GM12878 (cell line): ENCODE measurements around the gene HAS3. TPM values are rescaled to one million over a fixed set of nuclear protein-coding genes. Genes with fewer than 3 reads are reported as not detected.

ENCODE experiments used
- ATAC-seq: fragments of 200-7000 bp; cut with Tn5 transposase; 3 replicates; pipeline ENCODE4 v1.9.1; 2020; ENCODE audit warnings: mild to moderate bottlenecking, moderate library complexity
- BruUV-seq: library from RNA; stranded (reverse); fragments of 400-500 nt; replicated peaks from 2 replicates; lab custom pipeline; 2021; lab: Mats Ljungman, UMichigan
- CTCF ChIA-PET: fragments of 300-600 bp; sonication (Branson Sonifier 250); formaldehyde crosslinking; extraction: SDS; loops from one replicate; lab custom pipeline; 2021; ENCODE audit warnings: inconsistent platforms; lab: Yijun Ruan, JAX
- POLR2A ChIA-PET: fragments of 350-600 bp; formaldehyde crosslinking; extraction: SDS; loops from one replicate; lab custom pipeline; 2021; ENCODE audit warnings: inconsistent platforms; lab: Charles Lee
- RAD21 ChIA-PET: fragments of 300-600 bp; sonication (Branson Sonifier 250); formaldehyde crosslinking; loops from one replicate; lab custom pipeline; 2023; ENCODE audit warnings: antibody characterized with exemption; ENCODE audit not compliant: unreplicated experiment; lab: Charles Lee
- SMC1A ChIA-PET: fragments of 300-600 bp; sonication (Branson Sonifier 250); formaldehyde crosslinking; loops from one replicate; lab custom pipeline; 2023; ENCODE audit not compliant: unreplicated experiment, uncharacterized antibody; lab: Charles Lee
- DNase-seq: peaks from one replicate; pipeline ENCODE4 v3.0.0-alpha.2; 2011; ENCODE audit warnings: low read depth, low spot score
- FAIRE-seq: peaks from 3 replicates; lab custom pipeline; 2011; peaks lifted over from hg19 to GRCh38; lab: Jason Lieb, UNC
- H2AFZ ChIP-seq: 2 replicates; pipeline ENCODE4 v1.6.0; 2011; ENCODE audit warnings: low read depth, low read length, control low read depth; ENCODE audit not compliant: control insufficient read depth
- H3K27ac ChIP-seq: 2 replicates; pipeline ENCODE4 v1.5.1; 2011; ENCODE audit warnings: control low read depth; ENCODE audit not compliant: control insufficient read depth, insufficient read depth
- H3K27me3 ChIP-seq, 2 experiments: replicated peaks in 1 of 2; 2 replicates each; pipeline versions ENCODE4 v1.6.0 to v1.6.1; 2011; ENCODE audit warnings: low read length in 1 of 2; ENCODE audit not compliant: control insufficient read depth in 2 of 2, insufficient read depth in 2 of 2
- H3K36me3 ChIP-seq, 2 experiments: 2 replicates each; pipeline ENCODE4 v1.5.1; 2011; ENCODE audit warnings: low read length in 1 of 2; ENCODE audit not compliant: control insufficient read depth in 2 of 2, insufficient read depth in 2 of 2
- H3K4me1 ChIP-seq: 2 replicates; pipeline ENCODE4 v1.6.1; 2011; ENCODE audit warnings: mild to moderate bottlenecking, low read length, moderate library complexity, mixed read lengths; ENCODE audit not compliant: control insufficient read depth, insufficient read depth
- H3K4me2 ChIP-seq: 2 replicates; pipeline ENCODE4 v1.6.0; 2011; ENCODE audit warnings: control low read depth; ENCODE audit not compliant: control insufficient read depth, insufficient read depth
- H3K4me3 ChIP-seq: fragments of 200-600 bp; sonication (generic); 2 replicates; pipeline ENCODE4 v1.5.1; 2016
- H3K79me2 ChIP-seq: 2 replicates; pipeline ENCODE4 v1.6.0; 2011; ENCODE audit warnings: low read length; ENCODE audit not compliant: control insufficient read depth, insufficient read depth
- H3K9ac ChIP-seq: 2 replicates; pipeline ENCODE4 v1.8.0; 2011; ENCODE audit warnings: low read length, control low read depth, mixed read lengths; ENCODE audit not compliant: control insufficient read depth, insufficient read depth
- H3K9me3 ChIP-seq: replicated peaks from 3 replicates; pipeline ENCODE4 v1.5.1; 2011; ENCODE audit warnings: mild to moderate bottlenecking, low read length; ENCODE audit not compliant: control insufficient read depth, insufficient read depth
- H4K20me1 ChIP-seq: 2 replicates; pipeline ENCODE4 v1.6.0; 2011; ENCODE audit not compliant: control insufficient read depth, insufficient read depth
- ATF7 ChIP-seq: fragments of 450-650 bp; IDR thresholded peaks from 2 replicates; pipeline ENCODE4 v1.6.1; 2016; ENCODE audit warnings: low read depth, mild to moderate bottlenecking
- CHD1 ChIP-seq: IDR thresholded peaks from 2 replicates; pipeline ENCODE4 v1.6.1; 2012; ENCODE audit warnings: low read depth, low read length, improper control_type of control experiment
- CHD4 ChIP-seq: fragments of 200-600 bp; sonication (generic); IDR thresholded peaks from 2 replicates; pipeline ENCODE4 v1.6.1; 2016; ENCODE audit warnings: mild to moderate bottlenecking
- EGR1 ChIP-seq, 2 experiments: IDR thresholded peaks; 1 replicate in 1 of 2; 2 replicates in 1 of 2; pipeline ENCODE4 v1.6.1; 2011 to 2012; ENCODE audit warnings: low read depth in 2 of 2, low read length in 2 of 2, borderline replicate concordance in 1 of 2, mild to moderate bottlenecking in 1 of 2, moderate library complexity in 1 of 2
- EP300 ChIP-seq, 2 experiments: fragments of 150-350 bp in 1 of 2; IDR thresholded peaks; 2 replicates each; pipeline ENCODE4 v1.6.1; 2011 to 2012; ENCODE audit warnings: low read depth in 2 of 2, low read length in 2 of 2, borderline replicate concordance in 1 of 2, improper control_type of control experiment in 1 of 2, inconsistent platforms in 1 of 2; ENCODE audit not compliant: control insufficient read depth in 1 of 2
- KAT2A ChIP-seq: conservative IDR thresholded peaks from 2 replicates; pipeline ENCODE4 v1.6.1; 2011; ENCODE audit warnings: low read depth, low read length; ENCODE audit not compliant: control insufficient read depth
- MXI1 ChIP-seq: fragments of 150-350 bp; IDR thresholded peaks from 2 replicates; pipeline ENCODE4 v1.6.1; 2011; ENCODE audit warnings: low read depth, mild to moderate bottlenecking, inconsistent platforms, low read length, improper control_type of control experiment
- NBN ChIP-seq: fragments of 450-650 bp; IDR thresholded peaks from 2 replicates; pipeline ENCODE4 v1.6.1; 2016
- RB1 ChIP-seq: fragments of 450-650 bp; formaldehyde crosslinking; IDR thresholded peaks from 2 replicates; pipeline ENCODE4 v1.6.1; 2017; ENCODE audit warnings: mild to moderate bottlenecking, borderline replicate concordance
- RCOR1 ChIP-seq: conservative IDR thresholded peaks from 2 replicates; pipeline ENCODE4 v1.6.1; 2012; ENCODE audit warnings: low read depth, low read length, improper control_type of control experiment
- SIX5 ChIP-seq: IDR thresholded peaks from 2 replicates; pipeline ENCODE4 v1.6.1; 2011; ENCODE audit warnings: mild to moderate bottlenecking, low read depth, low read length, moderate library complexity; ENCODE audit not compliant: severe bottlenecking
- SUPT20H ChIP-seq: IDR thresholded peaks from 2 replicates; pipeline ENCODE4 v1.6.1; 2011; ENCODE audit warnings: low read depth, mild to moderate bottlenecking, low read length, moderate library complexity, borderline replicate concordance; ENCODE audit not compliant: control insufficient read depth
- WGBS: methylation state at CpG from one replicate; pipeline ENCODE4 v1.1.6; 2016; ENCODE audit warnings: low lambda C conversion rate; ENCODE audit not compliant: insufficient replicate concordance, insufficient coverage; ENCODE audit errors: missing lambda C conversion rate; 5-methylcytosine and 5-hydroxymethylcytosine counted together
- in situ Hi-C: fragments of 300-500 bp; cut with MboI; formaldehyde crosslinking; loops from 9 replicates; pipeline ENCODE4 v1.14.3; 2018; ENCODE audit warnings: mixed read lengths
- intact Hi-C: fragments of 100-400 bp; cut with micrococcal nuclease; formaldehyde crosslinking; loops from one replicate; pipeline ENCODE4 v1.14.2; 2022; ENCODE audit not compliant: unreplicated experiment
- polyA plus RNA-seq, 11 experiments: library from polyadenylated mRNA; depleted of rRNA in 4 of 11; unstranded in 6 of 11; stranded (reverse) in 5 of 11; fragments of >200 nt; fragmentation: Nextera tagmentation in 4 of 11; fragmentation: Illumina TruSeq in 1 of 11; extraction: Ambion mirVana in 4 of 11; extraction: Trizol in 1 of 11; gene quantifications; 1 replicate in 1 of 11; 2 replicates in 10 of 11; pipeline versions ENCODE4 v1.2.1 to v1.2.3, GENCODE V29; 2011 to 2016; ENCODE audit warnings: inconsistent platforms in 2 of 11, missing spikeins in 2 of 11, low read depth in 1 of 11
- total RNA-seq, 4 experiments: library from RNA; depleted of rRNA in 3 of 4; stranded (reverse); fragments of >200 nt in 3 of 4; fragmentation: Illumina TruSeq in 1 of 4; extraction: Trizol in 1 of 4; gene quantifications; 2 replicates each; pipeline versions ENCODE4 v1.2.1 to v1.2.3, GENCODE V29; 2013 to 2021

HAS3 gene
- total and polyA plus RNA-seq, 10 of the 15 experiments (the other 5 are each of a cell fraction or from before 2014, with no cell fraction given), result 0.06 to 0.56 (median 0.19) TPM; not detected in 2

DNA sequence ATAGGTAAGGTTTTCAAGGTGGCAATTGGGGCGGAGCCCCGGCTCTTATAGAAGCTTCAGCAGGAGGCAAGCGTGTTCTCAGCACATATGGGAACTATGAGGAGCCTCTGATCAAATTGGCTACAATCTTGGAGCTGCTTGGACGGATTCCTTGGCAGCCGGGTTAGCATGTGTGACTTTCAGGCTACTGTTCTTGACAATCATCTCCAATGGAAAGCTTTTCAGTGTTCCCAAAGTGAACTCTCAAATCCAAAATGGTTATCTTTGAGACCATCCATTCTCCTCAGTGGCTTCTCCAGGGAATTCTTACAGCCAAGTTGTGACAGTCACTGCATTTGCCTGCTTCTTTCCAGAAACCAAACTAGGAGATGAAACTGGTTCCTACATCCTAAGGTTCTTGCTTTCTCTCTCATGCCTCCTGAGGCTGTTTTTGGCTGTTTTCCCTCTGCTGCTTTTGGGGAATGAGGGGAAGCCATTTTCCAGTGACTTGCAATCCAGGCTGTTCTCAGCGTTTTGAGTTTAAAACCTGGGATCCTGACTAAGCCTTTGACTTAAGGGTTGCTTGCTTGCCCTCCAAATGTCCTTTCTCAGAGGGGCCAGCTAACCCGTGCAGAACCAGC, 10.9 kb downstream of the HAS3 start (continued):
- TF ChIP-seq RCOR1, result no peak
- no peak for TF ChIP-seq RB1
- TF ChIP-seq CHD4, result no peak
- TF ChIP-seq ATF7, result no peak
- TF ChIP-seq NBN, result no peak
- no peak for TF ChIP-seq EGR1 (IDR thresholded peaks at IDR 0.05; ENCODE audit: borderline replicate concordance in 1 of 2, low read depth in 2 of 2, low read length in 2 of 2)

DNA sequence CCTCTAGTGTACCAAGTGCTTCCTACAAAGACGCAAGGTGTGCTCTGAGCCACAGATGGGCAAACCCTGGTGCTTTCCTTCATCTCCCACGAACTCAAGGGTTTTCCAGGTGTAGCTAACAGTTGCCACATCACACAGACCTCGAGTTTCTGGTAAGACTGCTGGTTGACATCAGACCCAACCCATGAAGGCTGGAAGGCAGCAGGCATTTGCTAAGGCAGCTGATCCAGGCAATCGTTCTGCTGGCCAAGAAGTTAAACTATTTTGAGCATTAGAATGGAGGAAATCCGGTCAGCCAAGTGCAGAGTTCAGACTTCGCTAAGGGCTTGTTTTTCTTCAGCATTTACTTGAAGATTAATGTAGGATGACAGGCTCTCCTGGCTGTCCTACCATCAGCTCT, 11.5 kb downstream of the HAS3 start:
- ATAC-seq (no peak), FAIRE-seq (no peak), DNase-seq (no peak)
- CTCF ChIA-PET, result interaction anchor here (1.1 to 1.8 kb wide), 3 partner anchors 215 to 596 kb away, joined by 3 to 4 read pairs (median 3); no protein-coding TSS in a partner anchor
- RAD21 ChIA-PET, result no interaction called here
- Histone ChIP-seq H3K4me3 (no peak overlapping the region), H4K20me1 (no peaks in the 10 kb centered on the region), H3K36me3 (peaks cover 19 to 20% of the 10 kb centered on the region in 2 experiments), H3K27me3 (no peaks in the 10 kb centered on the region), H3K9ac (no peak overlapping the region), H3K9me3 (no peaks in the 10 kb centered on the region), H3K79me2 (no peaks in the 10 kb centered on the region), H3K27ac (no peak overlapping the region), H3K4me2 (no peak overlapping the region), H2AFZ (no peak overlapping the region), H3K4me1 (no peaks in the 10 kb centered on the region)
- BruUV-seq, result no TSS peak
- POLR2A ChIA-PET, result interaction anchor here (0.5 kb wide), 1 partner anchor 163 kb away, joined by 5 read pairs; no protein-coding TSS in a partner anchor
- TF ChIP-seq CHD4 (no peak), EP300 (IDR thresholded peaks at IDR 0.05; ENCODE audit: borderline replicate concordance in 1 of 2, control insufficient read depth in 1 of 2, low read depth in 2 of 2, low read length in 2 of 2) (no peak), SIX5 (no peak), MXI1 (no peak), KAT2A (no peak), CHD1 (no peak), SUPT20H (no peak)
- 41% methylated on average over 6 of the region's 6 CpGs for WGBS
- in situ Hi-C loops (no loop called here), intact Hi-C loops (no loop called here)
- SMC1A ChIA-PET, result interaction anchor here (0.7 to 1.9 kb wide), 3 partner anchors 59 to 215 kb away, joined by 4 to 5 read pairs (median 4); no protein-coding TSS in a partner anchor
